H9 (cell line): ENCODE data around the gene PON1. TPM values are rescaled to one million over a fixed set of nuclear protein-coding genes. Genes with fewer than 3 reads are reported as not detected.

Experiments used
- DNase-seq: peaks from one replicate; pipeline ENCODE4 v3.0.0-alpha.2; 2017
- H2AFZ ChIP-seq: one replicate; pipeline ENCODE4 v1.6.1; 2013; ENCODE audit warnings: mild to moderate bottlenecking, low read length, control low read depth, moderate library complexity
- H2AK5ac ChIP-seq: 2 replicates; pipeline ENCODE4 v1.6.1; 2013; ENCODE audit warnings: low read length, control low read depth, mixed read lengths; ENCODE audit not compliant: insufficient read length
- H2BK120ac ChIP-seq: one replicate; pipeline ENCODE4 v1.6.1; 2013; ENCODE audit warnings: low read depth, mild to moderate bottlenecking, low read length, control low read depth, inconsistent platforms; ENCODE audit not compliant: poor library complexity, severe bottlenecking
- H2BK12ac ChIP-seq: 2 replicates; pipeline ENCODE4 v1.6.1; 2013; ENCODE audit warnings: low read length, control low read depth, mixed read lengths, low read depth; ENCODE audit not compliant: insufficient read length
- H2BK15ac ChIP-seq: 2 replicates; pipeline ENCODE4 v1.6.1; 2013; ENCODE audit warnings: low read depth, low read length, control low read depth
- H2BK20ac ChIP-seq: one replicate; pipeline ENCODE4 v1.6.1; 2013; ENCODE audit warnings: low read depth, mild to moderate bottlenecking, low read length, control low read depth, inconsistent platforms; ENCODE audit not compliant: poor library complexity, severe bottlenecking
- H2BK5ac ChIP-seq: 2 replicates; pipeline ENCODE4 v1.6.1; 2013; ENCODE audit warnings: low read length, control low read depth, mixed read lengths; ENCODE audit not compliant: insufficient read length
- H3K14ac ChIP-seq: 2 replicates; pipeline ENCODE4 v1.6.1; 2013; ENCODE audit warnings: low read length, control low read depth; ENCODE audit not compliant: insufficient read depth
- H3K18ac ChIP-seq: 2 replicates; pipeline ENCODE4 v1.6.1; 2013; ENCODE audit warnings: low read depth, mild to moderate bottlenecking, mixed read lengths, low read length, control low read depth; ENCODE audit not compliant: insufficient read length
- H3K23ac ChIP-seq: 2 replicates; pipeline ENCODE4 v1.6.1; 2013; ENCODE audit warnings: low read length, control low read depth, mixed read lengths, low read depth; ENCODE audit not compliant: insufficient read length
- H3K23me2 ChIP-seq: 2 replicates; pipeline ENCODE4 v1.6.1; 2013; ENCODE audit warnings: low read depth, mild to moderate bottlenecking, mixed read lengths, low read length, control low read depth; ENCODE audit not compliant: insufficient read length, poor library complexity, severe bottlenecking
- H3K27ac ChIP-seq: 2 replicates; pipeline ENCODE4 v1.5.1; 2013; ENCODE audit warnings: low read length, control low read depth, mixed read lengths, low read depth; ENCODE audit not compliant: insufficient read length
- H3K27me3 ChIP-seq: 2 replicates; pipeline ENCODE4 v1.6.1; 2013; ENCODE audit warnings: low read length, control low read depth, inconsistent platforms; ENCODE audit not compliant: insufficient read depth
- H3K4ac ChIP-seq: 2 replicates; pipeline ENCODE4 v1.6.1; 2013; ENCODE audit warnings: low read depth, mild to moderate bottlenecking, control low read depth, inconsistent platforms, low read length, moderate library complexity
- H3K4me1 ChIP-seq: 2 replicates; pipeline ENCODE4 v1.6.1; 2013; ENCODE audit warnings: low read length, control low read depth, inconsistent platforms; ENCODE audit not compliant: insufficient read depth
- H3K4me2 ChIP-seq: 2 replicates; pipeline ENCODE4 v1.6.1; 2013; ENCODE audit warnings: low read length, control low read depth, mixed read lengths; ENCODE audit not compliant: insufficient read length, insufficient read depth
- H3K56ac ChIP-seq: 2 replicates; pipeline ENCODE4 v1.6.1; 2013; ENCODE audit warnings: low read depth, mild to moderate bottlenecking, mixed read lengths, low read length, control low read depth; ENCODE audit not compliant: insufficient read length
- H3K79me1 ChIP-seq: 2 replicates; pipeline ENCODE4 v1.6.1; 2013; ENCODE audit warnings: low read depth, mild to moderate bottlenecking, moderate library complexity, low read length, control low read depth, inconsistent platforms; ENCODE audit not compliant: insufficient read depth, poor library complexity, severe bottlenecking
- H3K79me2 ChIP-seq: 2 replicates; pipeline ENCODE4 v1.6.1; 2013; ENCODE audit warnings: low read length, control low read depth, inconsistent platforms; ENCODE audit not compliant: insufficient read depth
- H3K9ac ChIP-seq: 2 replicates; pipeline ENCODE4 v1.6.1; 2013; ENCODE audit warnings: low read length, control low read depth, mixed read lengths; ENCODE audit not compliant: insufficient read length; ENCODE audit errors: extremely low read depth
- H3K9me3 ChIP-seq: one replicate; pipeline ENCODE4 v1.6.1; 2013; ENCODE audit warnings: low read depth, low read length, inconsistent platforms; ENCODE audit not compliant: control insufficient read depth
- H3T11ph ChIP-seq: one replicate; pipeline ENCODE4 v1.6.1; 2013; ENCODE audit warnings: mild to moderate bottlenecking, low read length, control low read depth, inconsistent platforms
- H4K20me1 ChIP-seq: one replicate; pipeline ENCODE4 v1.6.1; 2013; ENCODE audit not compliant: control insufficient read depth, insufficient read length, insufficient read depth
- H4K5ac ChIP-seq: 2 replicates; pipeline ENCODE4 v1.6.1; 2013; ENCODE audit warnings: low read depth, mild to moderate bottlenecking, mixed read lengths, low read length, control low read depth; ENCODE audit not compliant: insufficient read length
- H4K8ac ChIP-seq: replicated peaks from 2 replicates; pipeline ENCODE4 v1.6.1; 2013; ENCODE audit warnings: low read length, control low read depth, mixed read lengths, low read depth; ENCODE audit not compliant: insufficient read length
- H4K91ac ChIP-seq: 2 replicates; pipeline ENCODE4 v1.6.1; 2013; ENCODE audit warnings: low read depth, mild to moderate bottlenecking, moderate library complexity, mixed read lengths, low read length, control low read depth; ENCODE audit not compliant: insufficient read length
- H3K27ac Mint-ChIP-seq, 3 experiments: 2 replicates in 2 of 3; 3 replicates in 1 of 3; pipeline ENCODE4 v1.8.0; 2020 to 2021; ENCODE audit warnings: mixed read lengths in 3 of 3, mild to moderate bottlenecking in 1 of 3, moderate library complexity in 1 of 3
- H3K27me3 Mint-ChIP-seq: 2 replicates; pipeline ENCODE4 v1.8.0; 2021; ENCODE audit warnings: low read depth, mild to moderate bottlenecking, moderate library complexity, mixed read lengths
- H3K36me3 Mint-ChIP-seq, 3 experiments: 2 replicates in 2 of 3; 3 replicates in 1 of 3; pipeline ENCODE4 v1.8.0; 2020 to 2021; ENCODE audit warnings: low read depth in 3 of 3, mixed read lengths in 3 of 3; ENCODE audit not compliant: insufficient read depth in 1 of 3
- H3K4me1 Mint-ChIP-seq, 2 experiments: 2 replicates each; pipeline ENCODE4 v1.8.0; 2020; ENCODE audit warnings: mixed read lengths in 2 of 2
- H3K4me3 Mint-ChIP-seq, 2 experiments: 2 replicates in 1 of 2; 3 replicates in 1 of 2; pipeline ENCODE4 v1.8.0; 2020 to 2021; ENCODE audit warnings: mild to moderate bottlenecking in 2 of 2, mixed read lengths in 2 of 2, moderate library complexity in 1 of 2
- H3K9me3 Mint-ChIP-seq, 2 experiments: 2 replicates in 1 of 2; 3 replicates in 1 of 2; pipeline ENCODE4 v1.8.0; 2020; ENCODE audit warnings: mild to moderate bottlenecking in 2 of 2, mixed read lengths in 2 of 2, moderate library complexity in 1 of 2
- WGBS: extraction: QIAGEN DNeasy Blood & Tissue Kit; methylation state at CpG from one replicate; pipeline ENCODE4 v1.1.7; 2013; ENCODE audit warnings: missing lambda C conversion rate, low lambda C conversion rate, mixed read lengths; ENCODE audit not compliant: insufficient read length; ENCODE audit errors: extremely low coverage; 5-methylcytosine and 5-hydroxymethylcytosine counted together
- total RNA-seq: library from RNA; stranded (reverse); gene quantifications from 2 replicates; pipeline ENCODE4 v1.2.1, GENCODE V29; 2021
- TF ChIP-seq, protein P1 (sequence below): fragments of 200-600 bp; sonication (generic); conservative IDR thresholded peaks from 3 replicates; pipeline ENCODE4 v1.8.0; 2021; ENCODE audit warnings: antibody characterized with exemption, mild to moderate bottlenecking

Gene PON1
- total RNA-seq, 1 experiment from 2014 or later: 0.90 TPM

DNA sequence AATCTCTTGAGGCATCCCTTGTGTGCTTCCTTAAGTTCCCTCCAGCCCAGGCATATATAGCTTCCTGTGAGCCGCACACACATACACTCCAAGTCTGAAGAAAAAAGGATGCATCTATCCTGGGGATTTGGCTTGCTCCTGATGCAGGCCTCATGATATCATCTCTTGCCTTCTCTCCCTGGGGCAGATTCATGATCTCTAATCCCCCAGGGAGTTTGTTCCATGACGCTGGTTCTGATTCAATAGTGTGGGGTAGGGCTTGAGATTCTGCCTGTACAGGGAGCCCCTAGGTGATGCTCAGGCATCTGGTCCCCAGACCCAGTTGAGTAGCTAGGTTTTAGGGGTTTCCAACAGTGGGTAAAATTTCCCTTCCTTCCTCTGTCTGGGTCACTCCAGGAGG, 1.5 kb downstream of the PON1 start:
- Histone ChIP-seq H3K4me2 (no peak overlapping the region), H4K5ac (no peak overlapping the region), H3K27ac (no peak overlapping the region), H4K91ac (no peak overlapping the region), H2BK120ac (no peak overlapping the region), H3K14ac (no peak overlapping the region), H3K9ac (no peak overlapping the region), H3K23ac (no peak overlapping the region), H2AFZ (no peak overlapping the region), H3K27me3 (peaks cover 2% of the 10 kb centered on the region; the same call in 1 of the 2 replicates), H3K56ac (no peak overlapping the region), H3K18ac (no peak overlapping the region), H3K4me1 (no peaks in the 10 kb centered on the region), H3K4ac (no peak overlapping the region), H2BK20ac (no peak overlapping the region), H2BK15ac (no peak overlapping the region), H3K9me3 (no peaks in the 10 kb centered on the region), H3T11ph (no peak overlapping the region), H4K20me1 (no peaks in the 10 kb centered on the region), H2BK5ac (no peak overlapping the region), H3K23me2 (peaks cover 3% of the 10 kb centered on the region), H2BK12ac (no peak overlapping the region), H3K79me2 (no peaks in the 10 kb centered on the region), H2AK5ac (no peak overlapping the region), H3K79me1 (no peaks in the 10 kb centered on the region), H4K8ac (no peak overlapping the region)
- WGBS: no CpG with 5 or more reads among the region's 2 CpGs
- Mint-ChIP-seq H3K4me1 (peaks cover 11 to 21% of the 10 kb centered on the region in 2 experiments), H3K9me3 (no peaks in the 10 kb centered on the region), H3K36me3 (no peaks in the 10 kb centered on the region), H3K4me3 (no peak overlapping the region), H3K27me3 (peaks cover 23% of the 10 kb centered on the region), H3K27ac (no peak overlapping the region; a peak in 1 of 7 replicates)
- DNase-seq: no peak
- TF ChIP-seq, protein P1, sequence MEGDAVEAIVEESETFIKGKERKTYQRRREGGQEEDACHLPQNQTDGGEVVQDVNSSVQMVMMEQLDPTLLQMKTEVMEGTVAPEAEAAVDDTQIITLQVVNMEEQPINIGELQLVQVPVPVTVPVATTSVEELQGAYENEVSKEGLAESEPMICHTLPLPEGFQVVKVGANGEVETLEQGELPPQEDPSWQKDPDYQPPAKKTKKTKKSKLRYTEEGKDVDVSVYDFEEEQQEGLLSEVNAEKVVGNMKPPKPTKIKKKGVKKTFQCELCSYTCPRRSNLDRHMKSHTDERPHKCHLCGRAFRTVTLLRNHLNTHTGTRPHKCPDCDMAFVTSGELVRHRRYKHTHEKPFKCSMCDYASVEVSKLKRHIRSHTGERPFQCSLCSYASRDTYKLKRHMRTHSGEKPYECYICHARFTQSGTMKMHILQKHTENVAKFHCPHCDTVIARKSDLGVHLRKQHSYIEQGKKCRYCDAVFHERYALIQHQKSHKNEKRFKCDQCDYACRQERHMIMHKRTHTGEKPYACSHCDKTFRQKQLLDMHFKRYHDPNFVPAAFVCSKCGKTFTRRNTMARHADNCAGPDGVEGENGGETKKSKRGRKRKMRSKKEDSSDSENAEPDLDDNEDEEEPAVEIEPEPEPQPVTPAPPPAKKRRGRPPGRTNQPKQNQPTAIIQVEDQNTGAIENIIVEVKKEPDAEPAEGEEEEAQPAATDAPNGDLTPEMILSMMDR: no peak
